Transverse colon (tissue), 4 donors: Measurements from ENCODE around the gene MMP14.

Experiments used
- EP300 ChIP-seq: sonication (generic); formaldehyde crosslinking; IDR thresholded peaks from one replicate; pipeline ENCODE4 v1.6.1; 2017; ENCODE audit warnings: antibody characterized with exemption, low read depth
- POLR2A ChIP-seq: fragments of 450-650 bp; IDR thresholded peaks from one replicate; pipeline ENCODE4 v1.6.1; 2016; ENCODE audit warnings: antibody characterized with exemption, mild to moderate bottlenecking, moderate library complexity
- POLR2AphosphoS5 ChIP-seq, 3 donors: sonication (generic); formaldehyde crosslinking; IDR thresholded peaks; one replicate each; pipeline ENCODE4 v1.6.1; 2016; ENCODE audit warnings: antibody characterized with exemption in 3 of 3
- TF ChIP-seq, protein P1 (sequence below), 5 experiments: fragments of 200-600 bp in 3 of 5; fragments of 450-650 bp in 2 of 5; sonication (generic) in 3 of 5; IDR thresholded peaks; 1 replicate in 2 of 5; 2 replicates in 3 of 5; pipeline ENCODE4 v1.5.1; 2016 to 2017; ENCODE audit warnings: antibody characterized with exemption in 5 of 5, inconsistent platforms in 3 of 5, mild to moderate bottlenecking in 2 of 5, moderate library complexity in 1 of 5

DNA sequence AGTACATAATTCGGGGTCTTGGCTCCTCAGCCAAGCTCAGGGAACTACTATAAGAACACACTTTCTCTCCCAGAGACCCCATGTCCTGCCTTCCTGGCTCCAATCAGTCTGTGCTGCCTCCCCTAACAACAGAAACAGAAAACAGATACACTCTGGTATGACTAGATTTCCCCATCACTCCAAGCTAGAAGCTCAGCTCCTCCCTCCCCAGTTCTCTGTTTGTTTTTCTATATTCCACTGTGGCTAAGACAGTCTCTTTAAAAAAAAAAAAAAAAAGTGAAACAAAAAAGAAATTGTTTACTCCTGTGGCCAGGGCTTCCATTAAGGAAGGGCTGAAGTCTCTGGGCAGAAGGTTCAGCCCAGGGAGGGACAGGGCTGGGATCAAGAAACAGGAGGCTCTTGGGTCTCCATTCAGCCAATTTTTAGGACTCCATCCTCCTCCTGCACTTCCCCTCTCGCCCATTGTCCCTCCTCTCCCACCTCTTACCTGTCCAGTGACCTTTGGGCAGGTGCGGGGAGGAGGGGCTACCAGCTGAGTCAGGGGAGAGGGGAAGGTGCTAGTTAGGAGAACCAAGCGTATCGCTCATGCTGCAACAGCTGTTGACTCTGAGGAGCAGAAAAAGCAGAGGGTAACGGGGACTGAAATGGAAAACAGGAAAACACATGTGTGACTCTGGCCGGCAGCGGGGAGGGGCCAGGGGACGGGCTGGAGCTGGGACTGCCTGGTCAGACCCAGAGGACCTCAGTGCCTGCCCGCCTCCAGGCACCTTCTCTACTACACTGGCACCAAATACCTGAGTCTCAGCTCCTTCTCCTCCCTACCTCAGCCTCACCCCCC lies 17.0 kb upstream of the MMP14 start:
- TF ChIP-seq EP300 (no peak), POLR2A (no peak), POLR2AphosphoS5 (IDR thresholded peaks at IDR 0.05) (peak in 1 of 3 donors; percentile 54)
- TF ChIP-seq, protein P1, sequence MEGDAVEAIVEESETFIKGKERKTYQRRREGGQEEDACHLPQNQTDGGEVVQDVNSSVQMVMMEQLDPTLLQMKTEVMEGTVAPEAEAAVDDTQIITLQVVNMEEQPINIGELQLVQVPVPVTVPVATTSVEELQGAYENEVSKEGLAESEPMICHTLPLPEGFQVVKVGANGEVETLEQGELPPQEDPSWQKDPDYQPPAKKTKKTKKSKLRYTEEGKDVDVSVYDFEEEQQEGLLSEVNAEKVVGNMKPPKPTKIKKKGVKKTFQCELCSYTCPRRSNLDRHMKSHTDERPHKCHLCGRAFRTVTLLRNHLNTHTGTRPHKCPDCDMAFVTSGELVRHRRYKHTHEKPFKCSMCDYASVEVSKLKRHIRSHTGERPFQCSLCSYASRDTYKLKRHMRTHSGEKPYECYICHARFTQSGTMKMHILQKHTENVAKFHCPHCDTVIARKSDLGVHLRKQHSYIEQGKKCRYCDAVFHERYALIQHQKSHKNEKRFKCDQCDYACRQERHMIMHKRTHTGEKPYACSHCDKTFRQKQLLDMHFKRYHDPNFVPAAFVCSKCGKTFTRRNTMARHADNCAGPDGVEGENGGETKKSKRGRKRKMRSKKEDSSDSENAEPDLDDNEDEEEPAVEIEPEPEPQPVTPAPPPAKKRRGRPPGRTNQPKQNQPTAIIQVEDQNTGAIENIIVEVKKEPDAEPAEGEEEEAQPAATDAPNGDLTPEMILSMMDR (IDR thresholded peaks at IDR 0.05): no peak
